Mesothelial cell of epicardium (in vitro differentiated cells): ENCODE data around the gene KIF25. TPM values are rescaled to one million over a fixed set of nuclear protein-coding genes. Genes with fewer than 3 reads are reported as not detected.

Experiments
- DNase-seq, 2 experiments: peaks; one replicate each; pipeline ENCODE4 v3.0.0; 2021; ENCODE audit warnings: low spot score in 2 of 2; ENCODE audit not compliant: unreplicated experiment in 2 of 2
- H3K27ac Mint-ChIP-seq: 2 replicates; pipeline ENCODE4 v1.8.0; 2021; ENCODE audit warnings: mixed read lengths
- H3K27me3 Mint-ChIP-seq: 2 replicates; pipeline ENCODE4 v1.8.0; 2021; ENCODE audit warnings: low read depth, mixed read lengths
- H3K36me3 Mint-ChIP-seq: 2 replicates; pipeline ENCODE4 v1.8.0; 2021; ENCODE audit warnings: mixed read lengths
- H3K4me1 Mint-ChIP-seq: 2 replicates; pipeline ENCODE4 v1.8.0; 2021; ENCODE audit warnings: mixed read lengths
- H3K4me3 Mint-ChIP-seq: 2 replicates; pipeline ENCODE4 v1.8.0; 2021; ENCODE audit warnings: mild to moderate bottlenecking, moderate library complexity, mixed read lengths
- H3K9me3 Mint-ChIP-seq: 2 replicates; pipeline ENCODE4 v1.8.0; 2021; ENCODE audit warnings: mixed read lengths
- CTCF ChIP-seq: fragments of 200-600 bp; sonication (generic); IDR thresholded peaks from one replicate; pipeline ENCODE4 v1.5.0; 2021; ENCODE audit warnings: antibody characterized with exemption; ENCODE audit not compliant: unreplicated experiment
- total RNA-seq: library from RNA; stranded (reverse); gene quantifications from 3 replicates; pipeline ENCODE4 v1.2.1, GENCODE V29; 2021

Gene KIF25
- total RNA-seq, 1 donor from 2014 or later, result 1.6 TPM

- TF ChIP-seq CTCF, result no peak
- Mint-ChIP-seq H3K4me1 (peaks cover 9% of the 10 kb centered on the region), H3K27ac (no peak overlapping the region), H3K4me3 (no peak overlapping the region), H3K36me3 (peaks cover 52% of the 10 kb centered on the region), H3K9me3 (no peaks in the 10 kb centered on the region), H3K27me3 (no peaks in the 10 kb centered on the region)
- no peak for DNase-seq
These were observed 45.0 kb upstream of the KIF25 start for GRCh38 chr6:167952512-167952859.

- Mint-ChIP-seq H3K4me1 (peaks cover 7% of the 10 kb centered on the region), H3K27me3 (no peaks in the 10 kb centered on the region), H3K27ac (no peak overlapping the region), H3K4me3 (no peak overlapping the region), H3K9me3 (no peaks in the 10 kb centered on the region), H3K36me3 (peaks cover 50% of the 10 kb centered on the region)
- TF ChIP-seq CTCF, result no peak
- DNase-seq, result no peak
These were observed 43.9 kb upstream of the KIF25 start for GRCh38 chr6:167953551-167953950.

GRCh38 chr6:167954151-167954550, 43.3 kb upstream of the KIF25 start:
- Mint-ChIP-seq H3K36me3 (peaks cover 44% of the 10 kb centered on the region), H3K27ac (peak overlapping the region; percentile 23), H3K27me3 (no peaks in the 10 kb centered on the region), H3K9me3 (no peaks in the 10 kb centered on the region), H3K4me3 (no peak overlapping the region), H3K4me1 (peaks cover under 1% of the 10 kb centered on the region)
- TF ChIP-seq CTCF, result no peak
- no peak for DNase-seq

GRCh38 chr6:167956491-167956890, 41.0 kb upstream of the KIF25 start:
- no peak overlapping the region for H3K27ac Mint-ChIP-seq
- no peaks in the 10 kb centered on the region for H3K27me3 Mint-ChIP-seq
- no peak for DNase-seq
- H3K4me3 Mint-ChIP-seq, result no peak overlapping the region
- H3K36me3 Mint-ChIP-seq, result peaks cover 26% of the 10 kb centered on the region
- no peak for TF ChIP-seq CTCF
- no peaks in the 10 kb centered on the region for H3K4me1 Mint-ChIP-seq
- H3K9me3 Mint-ChIP-seq, result no peaks in the 10 kb centered on the region

DNA sequence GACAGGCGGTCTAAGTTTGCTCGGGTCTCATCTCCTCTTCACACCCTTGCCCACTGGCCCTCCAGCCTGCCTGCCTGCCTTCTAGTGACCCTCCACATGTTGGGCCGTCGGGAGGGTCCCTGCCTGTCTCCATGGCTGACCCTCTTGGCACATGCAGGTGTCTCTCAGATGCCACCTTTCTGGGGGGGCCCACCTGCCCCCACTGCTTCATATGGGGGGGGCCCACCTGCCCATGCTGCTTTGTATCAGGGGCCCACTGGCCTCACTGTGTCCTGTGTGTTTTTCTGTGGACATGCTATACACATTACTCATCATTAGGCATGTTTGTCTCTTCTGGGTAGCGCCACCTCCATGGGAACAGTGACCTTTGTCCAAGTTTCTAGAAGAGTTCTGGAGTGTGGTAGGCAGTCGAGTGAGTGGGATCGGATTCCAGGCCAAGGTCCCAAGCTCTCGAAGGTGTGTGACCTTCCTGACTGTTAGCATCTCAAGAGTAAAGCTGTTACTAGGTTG, 40.4 kb upstream of the KIF25 start:
- H3K36me3 Mint-ChIP-seq, result peaks cover 23% of the 10 kb centered on the region
- H3K27ac Mint-ChIP-seq, result no peak overlapping the region
- H3K4me3 Mint-ChIP-seq, result no peak overlapping the region
- H3K4me1 Mint-ChIP-seq, result no peaks in the 10 kb centered on the region
- no peaks in the 10 kb centered on the region for H3K9me3 Mint-ChIP-seq
- TF ChIP-seq CTCF, result no peak
- no peaks in the 10 kb centered on the region for H3K27me3 Mint-ChIP-seq
- no peak for DNase-seq

DNA sequence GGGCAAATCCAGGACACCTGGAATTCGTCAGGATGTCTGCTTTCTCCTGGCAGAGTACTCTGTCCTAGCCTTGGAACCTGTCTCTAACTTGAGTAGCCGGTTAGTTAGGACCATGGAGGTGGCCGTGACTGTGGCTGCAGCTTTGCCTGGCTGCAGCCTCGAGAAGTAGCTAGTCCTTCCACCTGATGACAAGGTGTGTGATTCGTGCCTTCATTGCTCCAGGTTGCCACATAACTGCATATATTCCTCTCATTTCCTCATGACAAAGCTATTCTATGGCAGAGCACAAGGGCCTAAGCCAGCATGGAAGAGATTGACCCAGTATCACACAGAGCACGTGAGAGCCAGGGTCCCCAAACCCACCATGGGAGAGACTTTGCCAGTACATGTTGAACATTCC, 39.8 kb upstream of the KIF25 start:
- peaks cover 4% of the 10 kb centered on the region for H3K4me1 Mint-ChIP-seq
- H3K27me3 Mint-ChIP-seq, result no peaks in the 10 kb centered on the region
- H3K36me3 Mint-ChIP-seq, result peaks cover 23% of the 10 kb centered on the region
- peak overlapping the region; percentile 1 for H3K27ac Mint-ChIP-seq
- H3K4me3 Mint-ChIP-seq, result no peak overlapping the region
- H3K9me3 Mint-ChIP-seq, result no peaks in the 10 kb centered on the region
- no peak for TF ChIP-seq CTCF
- no peak for DNase-seq
